Mucosa of gallbladder (tissue), 1 donor: Measurements from ENCODE around the gene ITPR3. TPM values are rescaled to one million over a fixed set of nuclear protein-coding genes. Genes with fewer than 3 reads are reported as not detected.

Source experiments
- DNase-seq: peaks from one replicate; pipeline ENCODE4 v3.0.0-alpha.2; 2020; ENCODE audit warnings: low spot score
- total RNA-seq: library from RNA; stranded (reverse); gene quantifications from one replicate; pipeline ENCODE4 v1.2.1, GENCODE V29; 2021
- donor health status: DM: no; HTN: no; CAD: no.

The ITPR3 gene
- total RNA-seq, 1 donor from 2014 or later: 104 TPM

DNA sequence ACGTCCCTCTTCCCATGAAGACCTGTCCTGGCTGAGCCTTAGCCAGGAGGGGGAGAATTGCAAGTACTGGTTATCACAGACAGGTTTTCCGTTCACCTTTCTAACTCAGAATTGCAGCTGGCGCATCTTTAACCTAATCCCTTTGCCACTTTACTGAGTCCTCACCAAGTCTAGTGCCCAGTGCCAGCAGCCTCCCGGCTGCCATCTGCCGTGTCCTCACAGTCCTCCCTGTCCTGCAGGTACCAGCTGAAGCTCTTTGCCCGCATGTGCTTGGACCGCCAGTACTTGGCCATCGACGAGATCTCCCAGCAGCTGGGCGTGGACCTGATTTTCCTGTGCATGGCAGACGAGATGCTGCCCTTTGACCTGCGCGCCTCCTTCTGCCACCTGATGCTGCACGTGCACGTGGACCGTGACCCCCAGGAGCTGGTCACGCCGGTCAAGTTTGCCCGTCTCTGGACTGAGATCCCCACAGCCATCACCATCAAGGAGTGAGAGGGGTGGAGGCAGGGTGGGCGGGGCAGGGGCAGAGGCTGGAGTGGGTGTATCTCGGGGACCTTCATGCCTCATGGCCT is 49.1 kb downstream of the ITPR3 start:
- no peak for DNase-seq

DNA sequence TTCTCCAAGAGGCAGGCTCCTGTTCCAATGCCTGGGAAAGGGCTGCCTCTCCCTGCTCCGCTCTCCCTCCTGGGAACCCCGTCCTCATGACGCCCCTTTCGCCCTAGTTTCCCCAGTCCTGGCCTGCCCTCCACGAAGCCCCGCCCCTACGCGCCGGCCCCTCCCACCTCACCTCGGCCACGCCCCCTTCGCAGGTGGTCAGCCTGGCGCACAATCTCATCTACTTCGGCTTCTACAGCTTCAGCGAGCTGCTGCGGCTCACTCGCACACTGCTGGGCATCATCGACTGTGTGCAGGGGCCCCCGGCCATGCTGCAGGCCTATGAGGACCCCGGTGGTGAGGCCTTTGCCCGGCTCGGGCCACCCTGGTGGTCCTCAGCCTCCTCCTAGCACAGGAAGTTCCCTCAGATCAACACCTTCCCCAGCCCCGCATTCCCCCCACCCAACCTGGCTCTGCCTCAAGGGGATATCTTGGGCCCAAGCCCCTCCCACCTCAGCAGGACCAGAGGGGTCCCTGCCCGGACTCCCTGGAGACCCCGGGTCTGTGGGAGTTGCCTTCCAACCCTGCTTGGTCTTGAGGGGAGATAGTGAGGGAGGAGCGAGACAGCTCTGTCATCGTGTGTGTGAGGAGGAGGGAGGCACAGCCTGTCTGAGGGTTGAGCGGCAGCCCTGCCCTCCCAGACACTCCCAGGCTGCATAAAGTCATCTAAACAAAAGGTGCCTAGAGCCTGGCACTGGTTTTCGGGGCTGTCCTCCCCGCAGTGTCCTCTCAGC is 50.0 kb downstream of the ITPR3 start:
- DNase-seq: no peak

DNA sequence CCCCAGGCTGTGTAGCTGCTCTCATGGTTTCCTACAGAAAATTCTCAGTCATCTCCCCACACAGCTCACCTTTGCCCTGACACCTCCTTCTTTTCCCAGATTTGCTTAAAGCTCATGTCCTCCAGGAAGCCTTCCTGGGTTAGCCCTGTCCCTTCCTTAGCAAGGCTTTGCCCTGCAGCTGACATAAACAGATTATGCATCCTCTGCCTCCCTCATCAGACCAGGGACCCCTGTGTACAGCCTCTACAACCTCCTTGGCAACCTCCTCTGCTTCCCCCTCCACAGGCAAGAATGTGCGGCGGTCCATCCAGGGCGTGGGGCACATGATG is 50.6 kb downstream of the ITPR3 start:
- no peak for DNase-seq

GRCh38 chr6:33672808-33673207 is 51.7 kb downstream of the ITPR3 start:
- peak; percentile 65 for DNase-seq

DNA sequence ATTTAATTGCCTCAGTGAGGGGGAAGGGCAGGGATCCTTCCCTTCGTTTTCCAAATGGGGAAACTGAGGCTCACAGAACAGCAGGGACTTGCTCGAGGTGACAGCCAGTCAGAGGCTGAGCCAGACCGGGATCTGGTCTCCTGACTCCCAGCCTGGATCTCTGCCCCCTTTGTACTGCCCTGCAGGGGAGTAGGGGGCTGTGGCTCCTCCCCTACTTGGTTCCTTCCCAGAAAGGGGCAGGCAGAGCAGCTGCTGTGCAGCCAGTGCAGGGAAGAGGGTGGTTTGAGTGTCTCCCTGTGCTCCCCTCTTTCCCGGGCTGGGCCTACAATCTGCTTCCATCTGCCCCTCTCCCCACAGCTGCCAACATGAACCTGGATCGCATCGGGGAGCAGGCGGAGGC is 52.7 kb downstream of the ITPR3 start:
- DNase-seq: no peak

DNA sequence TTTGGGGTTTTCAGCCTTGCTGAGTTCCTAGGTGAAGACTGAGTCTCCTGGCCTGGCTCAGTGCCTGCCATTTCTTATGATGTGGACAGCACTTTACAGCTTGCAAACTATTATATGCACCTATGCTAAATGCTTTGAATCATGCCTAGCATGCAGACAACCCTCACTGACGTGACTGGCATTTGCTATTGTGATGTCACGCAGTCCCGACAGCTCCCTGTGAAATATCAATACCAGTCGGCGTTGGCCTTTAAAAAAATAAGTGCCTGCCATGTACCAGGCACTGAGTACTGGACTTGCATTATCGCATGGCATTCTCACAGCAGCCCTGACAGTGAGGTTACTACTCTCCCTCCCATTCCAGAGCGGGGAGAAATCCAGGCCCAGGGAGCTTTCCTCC is 54.8 kb downstream of the ITPR3 start:
- DNase-seq: no peak

DNA sequence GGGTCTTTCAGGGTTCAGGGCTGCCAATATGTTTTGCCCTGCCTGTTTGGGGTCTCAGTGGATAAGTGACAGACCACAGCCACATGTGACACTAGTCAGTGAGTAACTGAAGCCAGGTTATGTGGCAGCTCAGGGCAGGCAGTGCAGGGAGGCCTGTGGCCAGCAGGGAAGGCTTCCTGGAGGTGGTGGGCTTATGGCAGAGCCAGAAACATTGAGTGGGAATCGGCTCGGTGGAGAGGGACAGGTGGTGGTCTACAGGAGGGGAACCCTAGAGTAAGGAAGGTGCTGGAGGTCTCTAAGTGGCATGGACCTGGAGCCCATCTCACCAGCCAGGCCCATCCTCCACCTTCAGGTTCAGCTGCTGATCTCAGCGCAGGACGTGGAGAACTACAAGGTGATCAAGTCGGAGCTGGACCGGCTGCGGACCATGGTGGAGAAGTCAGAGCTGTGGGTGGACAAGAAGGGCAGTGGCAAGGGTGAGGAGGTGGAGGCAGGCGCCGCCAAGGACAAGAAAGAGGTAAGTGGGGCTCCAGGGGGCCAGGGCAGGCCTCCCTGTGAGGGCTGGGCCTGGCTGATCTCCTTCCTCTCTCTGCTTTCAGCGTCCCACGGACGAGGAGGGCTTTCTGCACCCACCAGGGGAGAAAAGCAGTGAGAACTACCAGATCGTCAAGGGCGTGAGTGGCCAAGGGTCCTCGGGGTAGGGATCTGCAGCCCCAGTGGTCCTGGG is 55.5 kb downstream of the ITPR3 start:
- DNase-seq: no peak

- DNase-seq: no peak
Observed at GRCh38 chr6:33677143-33677660, 56.1 kb downstream of the ITPR3 start.

- no peak for DNase-seq
Observed at GRCh38 chr6:33677689-33678088, 56.6 kb downstream of the ITPR3 start.

DNA sequence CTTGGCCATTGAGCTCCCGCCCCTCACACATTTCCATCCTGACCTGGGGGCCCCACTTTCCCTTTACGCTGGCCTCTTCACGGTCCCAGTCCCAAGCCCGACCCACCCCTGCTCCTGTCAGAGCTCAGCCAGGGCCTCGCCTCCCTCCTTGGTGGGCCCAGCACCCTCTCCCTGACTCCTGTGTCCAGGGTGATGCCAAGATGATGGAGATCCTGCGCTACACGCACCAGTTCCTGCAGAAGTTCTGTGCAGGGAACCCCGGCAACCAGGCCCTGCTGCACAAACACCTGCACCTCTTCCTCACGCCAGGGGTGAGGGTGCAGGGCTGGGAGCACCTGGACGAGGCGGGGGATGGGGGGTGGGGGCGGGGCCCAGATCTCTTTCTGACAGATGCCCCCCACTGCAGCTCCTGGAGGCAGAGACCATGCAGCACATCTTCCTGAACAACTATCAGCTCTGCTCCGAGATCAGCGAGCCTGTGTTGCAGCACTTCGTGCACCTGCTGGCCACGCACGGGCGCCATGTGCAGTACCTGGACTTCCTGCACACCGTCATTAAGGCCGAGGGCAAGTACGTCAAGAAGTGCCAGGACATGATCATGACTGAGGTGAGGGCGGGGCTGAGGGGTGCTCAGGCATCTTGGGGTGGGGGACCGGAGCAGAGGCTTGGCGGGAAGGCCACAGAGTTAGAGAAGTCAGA is 57.3 kb downstream of the ITPR3 start:
- DNase-seq: no peak

DNA sequence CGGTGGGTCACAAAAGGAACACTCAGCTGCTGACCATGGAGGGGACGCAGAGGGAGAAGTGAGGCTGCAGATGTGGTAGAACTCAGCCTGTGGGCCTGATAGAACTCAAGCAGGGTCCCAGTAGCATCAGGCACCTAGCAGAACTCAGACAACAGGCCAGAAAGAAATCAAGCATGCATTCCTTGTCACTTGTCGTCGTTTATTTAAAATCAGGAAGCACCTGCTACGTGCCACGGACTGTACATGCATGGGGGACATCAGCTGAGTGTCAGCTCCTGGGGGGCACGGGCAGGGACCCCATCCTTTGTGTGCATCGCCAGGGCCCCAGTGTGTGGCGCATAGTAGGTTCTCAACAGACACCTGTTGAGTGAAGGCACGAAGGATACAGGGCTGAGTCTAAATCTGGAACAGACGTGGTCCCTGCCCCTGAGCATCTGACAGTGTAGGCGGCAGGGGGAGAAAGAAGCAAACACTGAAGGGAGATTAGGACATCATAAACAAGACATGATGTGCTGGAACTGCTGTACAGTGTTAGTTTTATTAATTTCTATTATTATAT is 57.9 kb downstream of the ITPR3 start:
- DNase-seq: no peak

DNA sequence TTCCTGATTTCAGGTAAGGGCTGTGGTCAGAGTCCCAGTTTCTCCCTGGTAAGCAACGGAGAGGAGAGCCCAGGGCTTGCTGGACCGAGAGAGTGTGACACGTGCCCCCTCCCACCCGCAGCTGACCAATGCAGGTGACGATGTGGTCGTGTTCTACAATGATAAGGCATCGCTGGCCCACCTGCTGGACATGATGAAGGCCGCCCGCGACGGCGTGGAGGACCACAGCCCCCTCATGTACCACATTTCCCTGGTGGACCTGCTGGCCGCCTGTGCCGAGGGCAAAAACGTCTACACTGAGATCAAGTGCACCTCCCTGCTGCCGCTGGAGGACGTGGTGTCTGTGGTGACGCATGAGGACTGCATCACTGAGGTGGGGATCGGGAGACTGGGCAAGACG is 58.6 kb downstream of the ITPR3 start:
- no peak for DNase-seq

DNA sequence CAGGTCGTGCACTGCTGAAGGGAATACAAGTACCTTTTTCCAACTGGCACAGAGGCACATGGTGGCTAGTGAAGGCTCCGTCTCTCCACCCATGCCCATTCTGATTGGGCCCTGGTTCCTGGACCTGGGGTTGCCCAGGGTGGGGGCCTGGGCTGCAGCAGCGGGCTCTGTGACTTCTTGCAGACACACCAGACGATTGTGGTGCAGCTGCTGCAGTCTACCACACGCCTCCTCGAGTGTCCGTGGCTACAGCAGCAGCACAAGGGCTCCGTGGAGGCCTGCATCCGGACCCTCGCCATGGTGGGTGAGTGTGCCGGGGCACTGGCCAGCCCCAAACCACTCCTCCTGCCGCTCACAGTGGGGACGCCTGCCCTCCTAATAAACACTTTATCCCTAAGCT is 61.2 kb downstream of the ITPR3 start:
- no peak for DNase-seq

- DNase-seq: no peak
Observed at GRCh38 chr6:33683051-33683571, 62.0 kb downstream of the ITPR3 start.

GRCh38 chr6:33683576-33684427 is 62.7 kb downstream of the ITPR3 start:
- no peak for DNase-seq

GRCh38 chr6:33684428-33684896 is 63.3 kb downstream of the ITPR3 start:
- no peak for DNase-seq

- DNase-seq: no peak
Observed at GRCh38 chr6:33684983-33685382, 63.9 kb downstream of the ITPR3 start.

DNA sequence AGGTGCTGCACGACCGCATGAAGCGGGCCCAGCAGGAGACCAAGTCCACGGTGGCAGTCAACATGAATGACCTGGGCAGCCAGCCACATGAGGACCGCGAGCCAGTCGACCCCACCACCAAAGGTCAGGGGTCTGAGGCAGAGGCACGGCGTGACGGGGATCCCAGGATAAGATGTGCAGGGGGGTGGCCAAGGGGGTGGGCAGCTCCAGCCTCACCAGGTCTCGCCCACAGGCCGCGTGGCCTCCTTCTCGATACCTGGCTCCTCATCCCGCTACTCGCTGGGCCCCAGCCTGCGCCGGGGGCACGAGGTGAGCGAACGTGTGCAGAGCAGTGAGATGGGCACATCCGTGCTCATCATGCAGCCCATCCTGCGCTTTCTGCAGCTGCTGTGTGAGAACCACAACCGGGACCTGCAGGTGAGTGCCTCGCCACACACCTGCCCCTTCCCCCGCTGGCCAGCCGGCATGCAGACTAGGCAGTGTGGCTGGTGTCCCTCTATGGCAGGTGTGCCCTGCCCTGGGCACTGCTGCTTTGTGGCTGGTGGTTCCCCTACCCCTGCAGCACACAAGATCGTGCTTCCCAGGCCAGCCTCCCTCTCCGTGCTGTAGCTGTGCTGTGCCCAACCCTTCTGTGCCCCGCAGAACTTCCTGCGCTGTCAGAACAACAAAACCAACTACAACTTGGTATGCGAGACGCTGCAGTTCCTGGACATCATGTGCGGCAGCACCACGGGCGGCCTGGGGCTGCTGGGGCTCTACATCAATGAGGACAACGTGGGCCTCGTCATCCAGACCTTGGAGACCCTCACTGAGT is 64.5 kb downstream of the ITPR3 start:
- no peak for DNase-seq

DNA sequence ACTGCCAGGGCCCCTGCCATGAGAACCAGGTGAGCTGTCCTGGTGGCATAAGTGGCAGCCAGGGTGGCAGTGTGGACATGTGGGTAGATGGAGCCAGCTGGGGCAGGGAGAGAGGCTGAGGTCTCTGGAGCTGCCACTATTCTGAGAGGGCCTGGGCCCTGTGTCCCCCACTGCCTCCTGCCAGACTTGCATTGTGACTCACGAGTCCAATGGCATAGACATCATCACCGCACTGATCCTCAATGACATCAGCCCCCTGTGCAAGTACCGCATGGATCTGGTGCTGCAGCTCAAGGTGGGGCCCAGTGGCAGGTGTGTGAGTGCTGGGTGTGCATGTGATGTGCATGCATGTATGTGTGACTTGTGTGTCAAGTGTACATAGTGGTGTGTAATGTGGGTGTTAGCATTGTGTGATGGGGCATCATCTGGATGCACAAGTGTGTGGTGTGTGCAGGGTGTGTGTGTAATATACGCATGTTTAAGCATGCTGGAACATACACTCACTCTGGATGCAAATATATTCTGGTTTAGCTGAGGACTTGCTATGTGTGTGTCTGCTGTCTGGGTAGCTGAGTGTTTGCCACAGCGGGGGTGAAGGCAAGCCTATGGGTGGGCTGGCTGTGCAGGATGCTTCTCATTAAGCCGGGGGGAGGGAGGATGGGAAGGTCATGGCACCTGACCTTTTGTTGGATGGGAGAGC is 65.3 kb downstream of the ITPR3 start:
- DNase-seq: no peak
